GM18517 (cell line): ENCODE results near the gene DUSP10.

Experiments
- ATAC-seq: cut with Tn5 transposase; IDR thresholded peaks from one replicate; pipeline ENCODE4 v1.9.1; 2021; ENCODE audit warnings: mild to moderate bottlenecking, moderate library complexity; ENCODE audit not compliant: unreplicated experiment

Gene DUSP10

GRCh38 chr1:221715321-221716169, 26.3 kb downstream of the DUSP10 start:
- ATAC-seq = no peak

GRCh38 chr1:221714227-221715152, 27.4 kb downstream of the DUSP10 start:
- ATAC-seq = no peak

GRCh38 chr1:221712776-221713431, 29.0 kb downstream of the DUSP10 start:
- peak; percentile 54 for ATAC-seq

GRCh38 chr1:221712198-221712684, 29.6 kb downstream of the DUSP10 start:
- peak; percentile 46 for ATAC-seq

GRCh38 chr1:221711656-221712055, 30.2 kb downstream of the DUSP10 start:
- ATAC-seq = no peak

- no peak for ATAC-seq
These were observed 30.8 kb downstream of the DUSP10 start for GRCh38 chr1:221711063-221711577.

GRCh38 chr1:221709854-221710253, 32.0 kb downstream of the DUSP10 start:
- no peak for ATAC-seq

- no peak for ATAC-seq
These were observed 32.9 kb downstream of the DUSP10 start for GRCh38 chr1:221708987-221709386.

GRCh38 chr1:221708076-221708571, 33.8 kb downstream of the DUSP10 start:
- ATAC-seq = peak; percentile 56

GRCh38 chr1:221706876-221707582, 34.9 kb downstream of the DUSP10 start:
- ATAC-seq = no peak

- no peak for ATAC-seq
These were observed 35.7 kb downstream of the DUSP10 start for GRCh38 chr1:221706191-221706590.

- ATAC-seq = no peak
These were observed 37.6 kb downstream of the DUSP10 start for GRCh38 chr1:221704306-221704705.

GRCh38 chr1:221701570-221702186, 40.2 kb downstream of the DUSP10 start:
- ATAC-seq = no peak

- ATAC-seq = no peak
These were observed 40.9 kb downstream of the DUSP10 start for GRCh38 chr1:221700948-221701347.

- ATAC-seq = no peak
These were observed 41.4 kb downstream of the DUSP10 start for GRCh38 chr1:221700536-221700935.

GRCh38 chr1:221699978-221700519, 41.8 kb downstream of the DUSP10 start:
- ATAC-seq = no peak

GRCh38 chr1:221699577-221699976, 42.3 kb downstream of the DUSP10 start:
- ATAC-seq = no peak

- no peak for ATAC-seq
These were observed 43.1 kb downstream of the DUSP10 start for GRCh38 chr1:221698579-221699349.
